D341Med (cell line): Measurements from ENCODE around the gene SLC22A31.

Source experiments
- DNase-seq: peaks from one replicate; pipeline ENCODE4 v3.0.0; 2012; ENCODE audit warnings: low spot score

SLC22A31 gene

GRCh38 chr16:89164847-89165680 is 35.3 kb downstream of the SLC22A31 start:
- no peak for DNase-seq

- DNase-seq: no peak
Observed at GRCh38 chr16:89164436-89164835, 35.9 kb downstream of the SLC22A31 start.

- no peak for DNase-seq
Observed at GRCh38 chr16:89163297-89163696, 37.0 kb downstream of the SLC22A31 start.

- no peak for DNase-seq
Observed at GRCh38 chr16:89161763-89162713, 38.3 kb downstream of the SLC22A31 start.

GRCh38 chr16:89160977-89161701 is 39.2 kb downstream of the SLC22A31 start:
- no peak for DNase-seq

GRCh38 chr16:89159850-89160354 is 40.4 kb downstream of the SLC22A31 start:
- DNase-seq: no peak

- no peak for DNase-seq
Observed at GRCh38 chr16:89159066-89159849, 41.1 kb downstream of the SLC22A31 start.

GRCh38 chr16:89157778-89158177 is 42.6 kb downstream of the SLC22A31 start:
- DNase-seq: no peak

- DNase-seq: no peak
Observed at GRCh38 chr16:89156740-89157645, 43.3 kb downstream of the SLC22A31 start.

GRCh38 chr16:89155851-89156739 is 44.2 kb downstream of the SLC22A31 start:
- no peak for DNase-seq

GRCh38 chr16:89155184-89155679 is 45.1 kb downstream of the SLC22A31 start:
- no peak for DNase-seq

- DNase-seq: no peak
Observed at GRCh38 chr16:89154390-89155183, 45.8 kb downstream of the SLC22A31 start.

- DNase-seq: no peak
Observed at GRCh38 chr16:89153848-89154271, 46.5 kb downstream of the SLC22A31 start.

GRCh38 chr16:89152831-89153700 is 47.3 kb downstream of the SLC22A31 start:
- no peak for DNase-seq

GRCh38 chr16:89150981-89151380 is 49.4 kb downstream of the SLC22A31 start:
- DNase-seq: no peak

GRCh38 chr16:89150090-89150835 is 50.1 kb downstream of the SLC22A31 start:
- no peak for DNase-seq
